A673 (cell line): ENCODE data around the gene NR6A1.

Source experiments
- EZH2 ChIP-seq: fragments of 200-600 bp; sonication (generic); IDR thresholded peaks from 2 replicates; pipeline ENCODE4 v1.6.1; 2017; ENCODE audit warnings: borderline replicate concordance, low read depth, mild to moderate bottlenecking, mixed read lengths, antibody characterized with exemption, low read length; ENCODE audit not compliant: poor library complexity, severe bottlenecking
- TF ChIP-seq, protein P1 (sequence below): fragments of 300-800, 200-600 bp; sonication (generic); conservative IDR thresholded peaks from 2 replicates; pipeline ENCODE4 v1.5.1; 2017; ENCODE audit warnings: low read depth, mild to moderate bottlenecking, antibody characterized with exemption, low read length, moderate library complexity, mixed read lengths

DNA sequence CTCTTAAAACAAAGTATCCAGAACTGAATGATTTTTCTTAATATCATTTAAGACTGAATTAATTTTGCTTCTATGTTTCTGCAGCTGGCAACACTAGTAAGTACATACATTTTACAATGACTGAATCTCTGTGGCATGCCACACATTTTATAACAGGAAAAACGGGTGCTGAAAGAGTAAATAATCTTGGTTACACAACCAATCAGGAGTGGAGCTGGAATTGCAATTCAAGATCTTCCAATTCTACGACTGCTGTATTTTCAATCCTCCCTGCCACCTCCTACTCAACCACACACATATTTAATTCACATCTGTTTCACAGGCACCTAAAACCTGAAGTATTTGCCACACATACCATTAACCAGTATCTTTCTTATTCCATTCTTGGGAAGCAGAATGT lies 211.2 kb downstream of the NR6A1 start:
- TF ChIP-seq, protein P1, sequence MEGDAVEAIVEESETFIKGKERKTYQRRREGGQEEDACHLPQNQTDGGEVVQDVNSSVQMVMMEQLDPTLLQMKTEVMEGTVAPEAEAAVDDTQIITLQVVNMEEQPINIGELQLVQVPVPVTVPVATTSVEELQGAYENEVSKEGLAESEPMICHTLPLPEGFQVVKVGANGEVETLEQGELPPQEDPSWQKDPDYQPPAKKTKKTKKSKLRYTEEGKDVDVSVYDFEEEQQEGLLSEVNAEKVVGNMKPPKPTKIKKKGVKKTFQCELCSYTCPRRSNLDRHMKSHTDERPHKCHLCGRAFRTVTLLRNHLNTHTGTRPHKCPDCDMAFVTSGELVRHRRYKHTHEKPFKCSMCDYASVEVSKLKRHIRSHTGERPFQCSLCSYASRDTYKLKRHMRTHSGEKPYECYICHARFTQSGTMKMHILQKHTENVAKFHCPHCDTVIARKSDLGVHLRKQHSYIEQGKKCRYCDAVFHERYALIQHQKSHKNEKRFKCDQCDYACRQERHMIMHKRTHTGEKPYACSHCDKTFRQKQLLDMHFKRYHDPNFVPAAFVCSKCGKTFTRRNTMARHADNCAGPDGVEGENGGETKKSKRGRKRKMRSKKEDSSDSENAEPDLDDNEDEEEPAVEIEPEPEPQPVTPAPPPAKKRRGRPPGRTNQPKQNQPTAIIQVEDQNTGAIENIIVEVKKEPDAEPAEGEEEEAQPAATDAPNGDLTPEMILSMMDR = no peak
- TF ChIP-seq EZH2 = no peak
